Ureter (tissue), 1 donor: ENCODE results near the gene EIF4A2. TPM values are rescaled to one million over a fixed set of nuclear protein-coding genes. Genes with fewer than 3 reads are reported as not detected.

Experiments used
- DNase-seq: peaks from one replicate; pipeline ENCODE4 v3.0.0-alpha.2; 2020; ENCODE audit warnings: low spot score
- total RNA-seq: library from RNA; stranded (reverse); gene quantifications from one replicate; pipeline ENCODE4 v1.2.4, GENCODE V29; 2023
- donor health status: DM: yes; HTN: yes; CAD: no.

Gene EIF4A2
- 343 TPM for total RNA-seq

- peak; percentile 93 for DNase-seq
Measured at GRCh38 chr3:186783058-186783730, at the start of gene EIF4A2. Gene EIF4A2 (plus strand): TSS chr3:186783577. CDS start chr3:186783611, 34 bp downstream.

DNA sequence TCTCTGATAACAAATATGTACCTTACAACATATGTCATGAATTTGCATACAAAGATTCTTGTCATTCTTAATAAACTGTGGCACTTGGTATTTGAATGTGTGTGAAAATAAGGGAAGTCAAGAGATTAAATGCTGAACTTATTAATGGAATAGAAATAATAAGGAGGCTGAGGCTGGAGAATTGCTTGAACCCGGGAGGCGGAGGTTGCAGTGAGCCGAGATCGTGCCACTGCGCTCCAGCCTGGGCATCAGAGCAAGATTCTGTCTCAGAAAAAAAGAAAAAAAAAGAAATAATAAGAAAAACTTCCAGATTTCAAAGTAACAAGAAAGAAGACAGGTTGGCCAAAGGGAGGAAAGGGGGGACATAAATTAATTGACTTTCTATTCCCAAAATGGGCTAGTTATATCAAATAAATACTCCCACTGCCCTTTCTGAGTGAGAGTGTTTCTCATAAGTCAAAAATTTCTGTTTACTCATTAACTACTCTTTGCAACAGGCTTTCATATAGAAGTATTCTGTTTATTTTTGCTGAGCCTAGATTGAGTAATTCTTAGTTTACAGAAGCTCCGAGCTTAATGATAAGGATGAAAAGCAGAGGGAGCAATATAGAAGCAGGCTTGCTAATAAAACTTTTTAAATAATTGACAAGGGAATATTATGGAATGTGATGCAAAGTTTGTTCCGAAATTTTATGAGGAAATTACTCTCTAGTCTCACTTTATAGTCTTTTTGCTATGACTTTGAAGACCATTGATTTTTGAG, 40.6 kb upstream of the EIF4A2 start:
- no peak for DNase-seq

- DNase-seq: no peak
Measured at GRCh38 chr3:186743666-186744065, 39.7 kb upstream of the EIF4A2 start.

- peak; percentile 67 for DNase-seq
Measured at GRCh38 chr3:186746008-186746407, 37.4 kb upstream of the EIF4A2 start.

DNA sequence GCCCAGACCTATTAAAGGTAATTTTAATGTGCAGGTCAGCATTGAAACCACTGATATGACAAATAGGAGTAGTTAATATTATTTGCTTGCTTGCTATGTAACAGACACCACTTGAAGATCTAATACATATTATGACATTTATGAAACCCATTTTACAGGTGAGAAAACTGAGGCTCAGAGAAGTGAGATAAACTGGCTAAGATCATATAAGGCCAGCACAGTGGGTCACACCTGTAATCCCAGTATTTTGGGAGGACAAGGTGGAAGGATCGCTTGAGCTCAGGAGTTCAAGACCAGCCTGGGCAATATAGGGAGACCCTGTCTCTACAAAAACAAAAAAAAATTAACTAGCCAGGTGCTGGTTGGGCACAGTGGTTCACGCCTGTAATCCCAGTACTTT, 33.1 kb upstream of the EIF4A2 start:
- DNase-seq: no peak

DNA sequence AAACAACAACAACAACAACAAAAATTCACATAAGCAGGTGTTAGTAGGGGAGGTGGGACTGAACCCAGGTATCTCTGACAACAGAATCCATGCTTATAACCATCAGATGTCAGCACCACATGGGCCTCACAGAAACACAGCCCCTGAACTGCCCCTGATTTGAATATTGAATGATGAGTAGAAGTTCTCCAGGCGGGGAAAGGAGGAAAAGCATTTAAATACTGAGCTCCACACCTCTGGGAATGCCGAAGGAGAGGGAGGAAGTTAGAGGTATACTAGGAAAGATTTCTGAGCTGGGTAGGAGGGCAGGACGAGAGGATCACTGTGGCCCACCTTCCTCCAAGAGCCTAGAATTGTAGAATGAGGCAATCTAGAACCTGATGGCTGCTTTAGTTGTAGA, 31.9 kb upstream of the EIF4A2 start:
- DNase-seq: no peak

DNA sequence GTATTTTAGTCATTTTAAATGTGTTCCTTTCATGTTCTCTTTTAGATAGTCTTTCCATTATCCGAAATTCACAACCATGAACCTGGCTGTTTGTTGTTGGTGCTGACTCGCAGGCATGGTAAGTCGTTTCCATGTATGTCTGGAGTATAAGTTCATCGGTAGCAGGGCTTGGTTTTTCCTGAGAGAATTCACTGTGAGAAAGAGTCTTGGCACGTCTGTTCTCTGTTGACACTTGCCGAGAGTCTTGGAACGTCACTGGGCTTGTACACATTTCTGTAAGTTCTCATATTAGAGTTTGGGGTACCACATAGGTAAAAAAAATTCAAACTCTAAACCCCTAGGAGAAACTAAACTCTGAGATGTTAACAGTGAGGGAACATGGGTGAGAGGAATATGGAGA, 29.4 kb upstream of the EIF4A2 start:
- no peak for DNase-seq

GRCh38 chr3:186754871-186755270, 28.5 kb upstream of the EIF4A2 start:
- no peak for DNase-seq

DNA sequence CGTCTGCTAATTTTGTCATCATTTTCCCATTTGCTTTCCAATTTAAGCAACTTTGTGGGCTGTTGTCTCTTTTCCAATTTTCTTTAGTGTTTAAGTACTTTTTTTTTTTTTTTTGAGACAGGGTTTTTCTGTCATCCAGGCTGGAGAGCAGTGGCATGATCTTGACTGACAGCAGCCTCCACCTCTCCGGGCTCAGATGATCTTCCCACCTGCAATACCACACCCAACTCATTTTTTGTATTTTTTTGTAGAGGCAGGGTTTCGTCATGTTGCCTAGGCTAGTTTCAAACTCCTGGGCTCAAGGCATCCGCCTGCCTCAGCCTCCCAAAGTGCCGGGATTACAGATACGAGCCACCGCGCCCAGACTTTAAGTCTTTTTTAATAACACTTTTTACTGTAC, 26.2 kb upstream of the EIF4A2 start:
- DNase-seq: no peak

GRCh38 chr3:186757686-186758220, 25.6 kb upstream of the EIF4A2 start:
- no peak for DNase-seq

GRCh38 chr3:186759231-186759930, 24.0 kb upstream of the EIF4A2 start:
- no peak for DNase-seq

GRCh38 chr3:186760141-186760833, 23.1 kb upstream of the EIF4A2 start:
- DNase-seq: no peak

- no peak for DNase-seq
Measured at GRCh38 chr3:186760897-186761447, 22.4 kb upstream of the EIF4A2 start.

DNA sequence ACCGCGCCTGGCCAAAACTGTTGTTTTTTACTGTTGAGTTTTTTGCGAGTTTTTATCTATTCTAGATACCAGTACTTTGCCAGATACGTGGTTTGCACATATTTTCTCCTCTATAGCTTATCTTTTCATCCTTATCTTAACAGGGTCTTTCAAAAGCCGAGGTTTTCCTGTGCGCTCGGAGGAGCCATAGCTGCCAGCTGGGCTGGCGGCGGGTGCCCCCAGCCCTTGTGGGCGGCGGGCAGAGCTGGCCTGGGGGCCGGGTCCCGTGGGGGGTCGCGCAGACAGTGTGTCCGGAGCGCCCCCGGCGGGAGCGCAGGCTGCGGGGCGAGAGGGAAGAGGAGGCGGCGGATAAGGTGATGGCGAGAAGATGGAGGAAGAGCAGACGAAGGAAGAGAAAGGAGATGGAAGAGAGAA, 11.1 kb upstream of the EIF4A2 start:
- DNase-seq: no peak

- peak; percentile 79 for DNase-seq
Measured at GRCh38 chr3:186772701-186773417, 10.5 kb upstream of the EIF4A2 start.

- DNase-seq: no peak
Measured at GRCh38 chr3:186775999-186776398, 7.4 kb upstream of the EIF4A2 start.

DNA sequence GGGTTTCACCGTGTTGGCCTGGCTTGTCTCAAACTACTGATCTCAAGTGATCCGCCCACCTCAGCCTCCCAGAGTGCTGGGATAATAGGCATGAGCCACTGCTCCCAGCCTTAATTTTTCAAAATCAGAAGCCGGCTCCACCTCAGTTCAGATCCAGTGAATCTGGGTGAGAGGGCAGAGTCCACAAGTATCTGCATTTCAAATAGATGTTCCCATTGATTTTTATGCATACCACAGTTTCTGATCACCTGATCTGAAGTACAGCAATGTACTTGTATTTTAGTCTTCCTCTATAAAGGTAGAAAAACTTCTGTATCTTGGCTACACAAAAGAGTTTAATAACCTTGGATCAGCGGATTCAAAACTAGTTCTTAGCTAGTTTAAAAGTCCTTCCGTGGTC, 4.2 kb upstream of the EIF4A2 start:
- no peak for DNase-seq

DNA sequence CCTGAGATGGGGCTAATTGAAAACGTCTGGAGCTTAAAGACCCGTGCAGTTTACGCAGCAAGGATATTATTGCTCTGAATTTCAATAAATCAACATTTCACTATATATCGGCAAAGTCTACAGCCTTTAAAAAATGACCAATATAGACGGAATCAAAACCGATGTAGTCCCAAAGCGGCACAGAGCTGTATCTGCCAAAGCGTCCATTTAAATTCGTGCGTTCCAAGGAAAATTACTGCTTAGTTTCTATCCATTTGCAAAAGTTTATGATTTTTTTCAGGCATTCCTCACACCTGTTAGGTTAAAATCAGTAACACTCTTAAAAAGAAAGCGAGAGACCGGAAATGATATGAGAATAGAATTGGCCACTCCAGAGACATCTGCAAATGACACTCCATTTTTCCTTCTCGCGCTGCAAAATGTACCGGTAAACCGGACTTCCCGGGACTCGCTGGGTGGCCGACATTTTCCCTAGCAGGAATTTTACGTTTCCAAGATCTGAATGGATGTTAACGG, 777 bp upstream of the EIF4A2 start:
- no peak for DNase-seq

- DNase-seq: peak; percentile 91
Measured at GRCh38 chr3:186783731-186784515, 546 bp downstream of the EIF4A2 start.
